Esophagus muscularis mucosa (tissue), 4 donors: ENCODE results near the gene UGT1A1. TPM values are rescaled to one million over a fixed set of nuclear protein-coding genes. Genes with fewer than 3 reads are reported as not detected.

ENCODE experiments used
- DNase-seq: peaks from one replicate; pipeline ENCODE4 v3.0.0-alpha.2; 2017; ENCODE audit errors: extremely low spot score
- H3K27ac ChIP-seq, 4 donors: fragments of 200-600 bp; sonication (generic); replicated peaks in 1 of 4; 1 replicate in 3 of 4; 2 replicates in 1 of 4; pipeline ENCODE4 v1.5.1; 2016 to 2019; ENCODE audit warnings: mild to moderate bottlenecking in 1 of 4
- H3K27me3 ChIP-seq, 4 donors: fragments of 200-600 bp; sonication (generic); one replicate each; pipeline versions ENCODE4 v1.5.1 to v1.6.0; 2016 to 2019
- H3K36me3 ChIP-seq, 4 donors: fragments of 200-600 bp; sonication (generic); one replicate each; pipeline ENCODE4 v1.5.1; 2016 to 2019
- H3K4me1 ChIP-seq, 4 donors: fragments of 200-600 bp; sonication (generic); one replicate each; pipeline ENCODE4 v1.5.1; 2016 to 2019
- H3K4me3 ChIP-seq, 4 donors: fragments of 200-600 bp; sonication (generic); 1 replicate in 2 of 4; 2 replicates in 2 of 4; pipeline ENCODE4 v1.5.1; 2016 to 2019; ENCODE audit warnings: mild to moderate bottlenecking in 4 of 4, moderate library complexity in 1 of 4
- H3K9me3 ChIP-seq, 4 donors: fragments of 200-600 bp; sonication (generic); 1 replicate in 3 of 4; 2 replicates in 1 of 4; pipeline ENCODE4 v1.5.1; 2016 to 2019
- CTCF ChIP-seq, 3 experiments: fragments of 200-600 bp in 2 of 3; fragments of 450-650 bp in 1 of 3; sonication (generic) in 2 of 3; IDR thresholded peaks; one replicate each; pipeline ENCODE4 v1.5.1; 2017 to 2019; ENCODE audit warnings: antibody characterized with exemption in 3 of 3, mild to moderate bottlenecking in 2 of 3, moderate library complexity in 1 of 3
- EP300 ChIP-seq: sonication (generic); formaldehyde crosslinking; IDR thresholded peaks from one replicate; pipeline ENCODE4 v1.6.1; 2017; ENCODE audit warnings: antibody characterized with exemption
- POLR2A ChIP-seq: fragments of 450-650 bp; IDR thresholded peaks from one replicate; pipeline ENCODE4 v1.6.1; 2017; ENCODE audit warnings: antibody characterized with exemption, moderate library complexity, mild to moderate bottlenecking, low read depth
- POLR2AphosphoS5 ChIP-seq, 2 donors: sonication (generic); formaldehyde crosslinking; IDR thresholded peaks; one replicate each; pipeline ENCODE4 v1.6.1; 2017; ENCODE audit warnings: antibody characterized with exemption in 2 of 2
- WGBS: methylation state at CpG from one replicate; pipeline ENCODE4 v1.1.5; 2018; 5-methylcytosine and 5-hydroxymethylcytosine counted together
- intact Hi-C: fragments of 100-400 bp; cut with DNase I; formaldehyde crosslinking; loops from one replicate; pipeline ENCODE4 v1.15.1; 2023
- total RNA-seq, 4 donors: library from RNA; depleted of rRNA; stranded (reverse); fragments of >200 nt; gene quantifications; one replicate each; pipeline versions ENCODE4 v1.1.0 to v1.2.1, GENCODE V29; 2016

The UGT1A1 gene
- total RNA-seq, 4 donors from 2014 or later, result not detected

- Histone ChIP-seq H3K27ac (no peak overlapping the region), H3K9me3 (no peaks in the 10 kb centered on the region), H3K4me3 (no peak overlapping the region), H3K27me3 (no peaks in the 10 kb centered on the region), H3K36me3 (no peaks in the 10 kb centered on the region), H3K4me1 (no peaks in the 10 kb centered on the region)
- intact Hi-C loops, result no loop called here
- TF ChIP-seq CTCF (IDR thresholded peaks at IDR 0.05), result no peak
- TF ChIP-seq EP300, result no peak
- no peak for TF ChIP-seq POLR2A
- TF ChIP-seq POLR2AphosphoS5 (IDR thresholded peaks at IDR 0.05), result no peak
- DNase-seq, result no peak
- WGBS, result 95% methylated on average over 4 of the region's 13 CpGs
These were observed 35.7 kb downstream of the UGT1A1 start for GRCh38 chr2:233795735-233796171.

DNA sequence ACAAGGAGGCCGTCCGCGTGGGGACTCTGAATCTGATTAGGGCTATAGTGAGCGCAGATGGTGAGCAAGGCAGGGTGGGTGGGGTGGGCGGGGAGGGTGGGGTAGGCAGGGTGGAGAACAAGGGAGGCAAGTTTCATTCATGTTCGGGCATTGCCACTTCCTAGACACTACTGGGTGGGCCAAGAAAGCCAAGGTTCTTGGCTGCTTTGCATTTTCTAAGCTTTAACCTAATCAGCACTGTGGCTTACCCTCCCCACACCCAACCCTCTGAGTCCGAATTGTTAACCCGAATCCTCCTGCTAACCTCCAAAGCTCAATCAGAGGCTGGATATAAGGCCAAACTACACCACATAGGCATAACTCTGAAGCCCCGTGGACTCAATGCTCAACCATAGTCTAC, 36.2 kb downstream of the UGT1A1 start:
- no peaks in the 10 kb centered on the region for H3K36me3 ChIP-seq
- H3K27ac ChIP-seq, result no peak overlapping the region
- DNase-seq, result no peak
- WGBS, result 89% methylated on average over 6 of the region's 9 CpGs
- intact Hi-C loops, result no loop called here
- H3K4me3 ChIP-seq, result no peak overlapping the region
- H3K4me1 ChIP-seq, result no peaks in the 10 kb centered on the region
- TF ChIP-seq POLR2A (no peak), EP300 (no peak), POLR2AphosphoS5 (IDR thresholded peaks at IDR 0.05) (no peak), CTCF (IDR thresholded peaks at IDR 0.05) (no peak)
- no peaks in the 10 kb centered on the region for H3K27me3 ChIP-seq
- H3K9me3 ChIP-seq, result no peaks in the 10 kb centered on the region

GRCh38 chr2:233798335-233799086, 38.4 kb downstream of the UGT1A1 start:
- Histone ChIP-seq H3K36me3 (no peaks in the 10 kb centered on the region), H3K27ac (no peak overlapping the region), H3K27me3 (no peaks in the 10 kb centered on the region), H3K4me1 (no peaks in the 10 kb centered on the region), H3K4me3 (no peak overlapping the region), H3K9me3 (no peaks in the 10 kb centered on the region)
- intact Hi-C loops, result no loop called here
- 80% methylated on average over 12 of the region's 14 CpGs for WGBS
- DNase-seq, result no peak
- TF ChIP-seq POLR2AphosphoS5 (IDR thresholded peaks at IDR 0.05) (no peak), EP300 (no peak), POLR2A (no peak), CTCF (IDR thresholded peaks at IDR 0.05) (no peak)

DNA sequence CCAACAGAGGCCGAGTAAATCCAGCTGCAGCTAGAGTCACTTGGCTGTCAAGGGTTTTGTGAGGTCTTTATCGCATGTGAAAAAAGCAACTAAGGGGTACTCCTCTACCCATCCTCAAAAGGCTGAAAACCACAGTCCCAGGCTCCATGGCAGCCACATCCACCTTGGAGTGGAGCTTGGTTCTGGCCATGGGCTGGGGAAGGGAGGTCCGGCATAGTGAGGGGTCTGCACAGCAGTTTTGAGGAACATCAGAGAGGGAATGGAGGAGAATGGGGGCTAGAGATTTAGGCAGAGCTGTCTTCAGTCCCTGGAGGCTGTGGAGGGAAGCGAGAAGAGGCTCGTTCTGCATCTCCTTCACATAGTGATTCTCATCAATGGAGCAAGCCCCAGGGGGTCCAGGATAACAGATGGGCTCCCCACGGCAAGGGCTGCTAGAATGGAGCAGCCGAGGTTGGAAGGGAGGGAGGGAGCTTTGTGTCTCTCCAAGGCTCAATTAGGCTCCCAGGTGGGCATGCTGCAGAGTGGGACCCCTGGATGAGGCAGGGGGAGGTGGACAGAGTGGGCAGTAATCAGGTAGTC, 39.1 kb downstream of the UGT1A1 start:
- no peak for DNase-seq
- no peak for TF ChIP-seq EP300
- TF ChIP-seq POLR2A, result no peak
- TF ChIP-seq POLR2AphosphoS5 (IDR thresholded peaks at IDR 0.05), result no peak
- H3K27ac ChIP-seq, result no peak overlapping the region
- intact Hi-C loops, result no loop called here
- no peaks in the 10 kb centered on the region for H3K27me3 ChIP-seq
- H3K36me3 ChIP-seq, result no peaks in the 10 kb centered on the region
- no peak overlapping the region for H3K4me3 ChIP-seq
- no peaks in the 10 kb centered on the region for H3K4me1 ChIP-seq
- WGBS, result 56% methylated on average over 7 of the region's 7 CpGs
- no peaks in the 10 kb centered on the region for H3K9me3 ChIP-seq

GRCh38 chr2:233799716-233800115, 39.6 kb downstream of the UGT1A1 start:
- no peak overlapping the region for H3K4me3 ChIP-seq
- 48% methylated on average over 5 of the region's 5 CpGs for WGBS
- no peaks in the 10 kb centered on the region for H3K4me1 ChIP-seq
- no peak overlapping the region for H3K27ac ChIP-seq
- DNase-seq, result no peak
- TF ChIP-seq EP300 (no peak), POLR2AphosphoS5 (IDR thresholded peaks at IDR 0.05) (no peak), CTCF (IDR thresholded peaks at IDR 0.05) (no peak), POLR2A (no peak)
- intact Hi-C loops, result no loop called here
- H3K9me3 ChIP-seq, result no peaks in the 10 kb centered on the region
- H3K27me3 ChIP-seq, result no peaks in the 10 kb centered on the region
- no peaks in the 10 kb centered on the region for H3K36me3 ChIP-seq
